GM23338 (cell line): ENCODE data around the gene ZSWIM3. TPM values are rescaled to one million over a fixed set of nuclear protein-coding genes. Genes with fewer than 3 reads are reported as not detected.

Experiments used
- ATAC-seq: fragments of 200-7000 bp; cut with Tn5 transposase; 3 replicates; pipeline ENCODE4 v1.9.1; 2020
- DNase-seq: peaks from one replicate; pipeline ENCODE4 v3.0.0-alpha.2; 2015; ENCODE audit warnings: low spot score
- H2AFZ ChIP-seq: fragments of 200-600 bp; sonication (generic); 2 replicates; pipeline ENCODE4 v1.8.0; 2016; ENCODE audit warnings: antibody characterized with exemption, mild to moderate bottlenecking, moderate library complexity
- H3F3A ChIP-seq: fragments of 200-600 bp; sonication (generic); replicated peaks from 2 replicates; pipeline ENCODE4 v1.8.0; 2017; ENCODE audit warnings: antibody characterized with exemption, mixed run types, low read depth
- H3K27ac ChIP-seq: fragments of 200-600 bp; sonication (generic); 2 replicates; pipeline ENCODE4 v1.6.1; 2016; ENCODE audit warnings: low read depth
- H3K27me3 ChIP-seq: fragments of 200-600 bp; sonication (generic); 2 replicates; pipeline ENCODE4 v1.8.0; 2016; ENCODE audit warnings: mild to moderate bottlenecking, mixed run types, moderate library complexity; ENCODE audit not compliant: insufficient read depth
- H3K36me3 ChIP-seq: fragments of 200-600 bp; sonication (generic); 2 replicates; pipeline ENCODE4 v1.8.0; 2016; ENCODE audit warnings: mild to moderate bottlenecking; ENCODE audit not compliant: insufficient read depth
- H3K4me1 ChIP-seq: fragments of 200-600 bp; sonication (generic); 2 replicates; pipeline ENCODE4 v1.8.0; 2016; ENCODE audit warnings: mild to moderate bottlenecking, moderate library complexity; ENCODE audit not compliant: insufficient read depth
- H3K4me2 ChIP-seq: fragments of 200-600 bp; sonication (generic); 2 replicates; pipeline ENCODE4 v1.7.1; 2017; ENCODE audit warnings: mixed run types
- H3K4me3 ChIP-seq: fragments of 200-600 bp; sonication (generic); 2 replicates; pipeline ENCODE4 v1.6.1; 2016; ENCODE audit warnings: mixed run types
- H3K79me2 ChIP-seq: fragments of 200-600 bp; sonication (generic); replicated peaks from 2 replicates; pipeline ENCODE4 v1.8.0; 2017; ENCODE audit warnings: mild to moderate bottlenecking; ENCODE audit not compliant: insufficient read depth
- H3K9me2 ChIP-seq: fragments of 200-600 bp; sonication (generic); 2 replicates; pipeline ENCODE4 v1.8.0; 2017; ENCODE audit not compliant: insufficient read depth
- H4K20me1 ChIP-seq: fragments of 200-600 bp; sonication (generic); replicated peaks from 2 replicates; pipeline ENCODE4 v1.8.0; 2017; ENCODE audit warnings: mild to moderate bottlenecking; ENCODE audit not compliant: insufficient read depth
- H3K27ac Mint-ChIP-seq: 2 replicates; pipeline ENCODE4 v1.8.0; 2020; ENCODE audit warnings: inconsistent platforms, mild to moderate bottlenecking, moderate library complexity, mixed read lengths
- H3K27me3 Mint-ChIP-seq: 3 replicates; pipeline ENCODE4 v1.8.0; 2022; ENCODE audit warnings: low read depth, mild to moderate bottlenecking, moderate library complexity, mixed read lengths, inconsistent platforms; ENCODE audit not compliant: insufficient read depth, poor library complexity
- H3K36me3 Mint-ChIP-seq: 3 replicates; pipeline ENCODE4 v1.8.0; 2021; ENCODE audit warnings: low read depth, mild to moderate bottlenecking, inconsistent platforms, moderate library complexity, mixed read lengths
- H3K4me1 Mint-ChIP-seq: 3 replicates; pipeline ENCODE4 v1.8.0; 2020; ENCODE audit warnings: mild to moderate bottlenecking, inconsistent platforms, mixed read lengths
- H3K4me3 Mint-ChIP-seq: 3 replicates; pipeline ENCODE4 v1.8.0; 2021; ENCODE audit warnings: moderate library complexity, mild to moderate bottlenecking, inconsistent platforms, mixed read lengths
- H3K9me3 Mint-ChIP-seq: 3 replicates; pipeline ENCODE4 v1.8.0; 2020; ENCODE audit warnings: moderate library complexity, mild to moderate bottlenecking, inconsistent platforms, mixed read lengths
- CREB1 ChIP-seq: fragments of 250-450 bp; sonication (Bioruptor Pico); IDR thresholded peaks from 2 replicates; pipeline ENCODE4 v1.5.0; 2020; ENCODE audit warnings: low read depth, mild to moderate bottlenecking, moderate library complexity
- CTCF ChIP-seq, 2 experiments: fragments of 200-600 bp in 1 of 2; sonication (generic) in 1 of 2; conservative IDR thresholded peaks; 2 replicates each; pipeline versions ENCODE4 v1.5.1 to v1.6.1; 2016 to 2017; ENCODE audit warnings: antibody characterized with exemption in 2 of 2, low read depth in 2 of 2, mild to moderate bottlenecking in 2 of 2, moderate library complexity in 1 of 2
- ETS1 ChIP-seq: IDR thresholded peaks from 2 replicates; pipeline ENCODE4 v1.6.1; 2016; ENCODE audit warnings: antibody characterized with exemption
- EZH2 ChIP-seq: fragments of 200-600 bp; sonication (generic); IDR thresholded peaks from one replicate; pipeline ENCODE4 v1.8.0; 2017; ENCODE audit warnings: antibody characterized with exemption, mild to moderate bottlenecking, low read depth; ENCODE audit not compliant: unreplicated experiment
- EZH2phosphoT487 ChIP-seq: fragments of 200-600 bp; sonication (generic); IDR thresholded peaks from one replicate; pipeline ENCODE4 v1.8.1; 2018; ENCODE audit warnings: antibody characterized with exemption; ENCODE audit not compliant: unreplicated experiment
- JUNB ChIP-seq: IDR thresholded peaks from one replicate; pipeline ENCODE4 v1.6.1; 2016; ENCODE audit warnings: antibody characterized with exemption; ENCODE audit not compliant: unreplicated experiment
- NANOG ChIP-seq: IDR thresholded peaks from 2 replicates; pipeline ENCODE4 v1.6.1; 2016; ENCODE audit warnings: antibody characterized with exemption, borderline replicate concordance
- POLR2AphosphoS5 ChIP-seq: IDR thresholded peaks from 2 replicates; pipeline ENCODE4 v1.6.1; 2016; ENCODE audit warnings: antibody characterized with exemption, low read depth
- REST ChIP-seq: IDR thresholded peaks from one replicate; pipeline ENCODE4 v1.6.1; 2018; ENCODE audit warnings: antibody characterized with exemption; ENCODE audit not compliant: unreplicated experiment
- STAT1 ChIP-seq: IDR thresholded peaks from one replicate; pipeline ENCODE4 v1.6.1; 2016; ENCODE audit warnings: antibody characterized with exemption; ENCODE audit not compliant: unreplicated experiment
- ZNF114 ChIP-seq: fragments of 250-450 bp; sonication (Bioruptor Pico); IDR thresholded peaks from 2 replicates; pipeline ENCODE4 v1.5.0; 2020; ENCODE audit warnings: mild to moderate bottlenecking, moderate library complexity
- ZNF331 ChIP-seq: fragments of 250-450 bp; sonication (Bioruptor Pico); IDR thresholded peaks from 2 replicates; pipeline ENCODE4 v1.5.0; 2020; ENCODE audit warnings: low read depth, mild to moderate bottlenecking, moderate library complexity
- polyA plus RNA-seq: library from polyadenylated mRNA; unstranded; fragments of >200 nt; fragmentation: Nextera tagmentation; extraction: Ambion mirVana; gene quantifications from 2 replicates; pipeline ENCODE4 v1.2.1, GENCODE V29; 2016
- total RNA-seq: library from RNA; depleted of rRNA; stranded (reverse); fragments of >200 nt; shearing (Covaris generic); gene quantifications from 2 replicates; pipeline ENCODE4 v1.2.3, GENCODE V29; 2014
- TF ChIP-seq, protein P1 (sequence below): fragments of 250-450 bp; sonication (Bioruptor Pico); IDR thresholded peaks from 2 replicates; pipeline ENCODE4 v1.5.0; 2020; ENCODE audit warnings: mild to moderate bottlenecking, moderate library complexity

ZSWIM3 gene
- total and polyA plus RNA-seq, 2 experiments from 2014 or later = 2.0 to 8.2 TPM

GRCh38 chr20:45853484-45853883 lies 3.9 kb upstream of the ZSWIM3 start:
- Histone ChIP-seq H3K9me2 (no peaks in the 10 kb centered on the region), H3K4me2 (peak overlapping the region; percentile 17), H2AFZ (no peak overlapping the region), H3F3A (no peaks in the 10 kb centered on the region), H4K20me1 (no peaks in the 10 kb centered on the region), H3K4me3 (0 out of 2 replicates have a peak overlapping the region, but pooled peaks have one; percentile 4), H3K79me2 (peaks cover 37% of the 10 kb centered on the region), H3K4me1 (peaks cover 39% of the 10 kb centered on the region), H3K27me3 (no peaks in the 10 kb centered on the region), H3K36me3 (peaks cover 4% of the 10 kb centered on the region; the same call in 1 of the 2 replicates), H3K27ac (peak overlapping the region; percentile 75)
- Mint-ChIP-seq H3K36me3 (peaks cover 32% of the 10 kb centered on the region), H3K9me3 (no peaks in the 10 kb centered on the region), H3K27me3 (peaks cover 14% of the 10 kb centered on the region), H3K4me3 (peak overlapping the region; percentile 58), H3K4me1 (peaks cover 48% of the 10 kb centered on the region), H3K27ac (peak overlapping the region; percentile 94)
- TF ChIP-seq JUNB = no peak
- no peak for TF ChIP-seq EZH2phosphoT487
- no peak for TF ChIP-seq ZNF114 (CRISPR knock-in tag)
- TF ChIP-seq ZNF331 (CRISPR knock-in tag) = no peak
- TF ChIP-seq POLR2AphosphoS5 = peak; percentile 26; the same call in 1 of the 2 replicates
- TF ChIP-seq STAT1 = no peak
- no peak for TF ChIP-seq ETS1
- no peak for TF ChIP-seq REST
- no peak for TF ChIP-seq CTCF (conservative IDR thresholded peaks at IDR 0.05; ENCODE audit: low read depth in 2 of 2)
- TF ChIP-seq CREB1 (CRISPR knock-in tag) = peak; percentile 53; the same call in 1 of the 2 replicates
- TF ChIP-seq EZH2 = no peak
- TF ChIP-seq, protein P1, sequence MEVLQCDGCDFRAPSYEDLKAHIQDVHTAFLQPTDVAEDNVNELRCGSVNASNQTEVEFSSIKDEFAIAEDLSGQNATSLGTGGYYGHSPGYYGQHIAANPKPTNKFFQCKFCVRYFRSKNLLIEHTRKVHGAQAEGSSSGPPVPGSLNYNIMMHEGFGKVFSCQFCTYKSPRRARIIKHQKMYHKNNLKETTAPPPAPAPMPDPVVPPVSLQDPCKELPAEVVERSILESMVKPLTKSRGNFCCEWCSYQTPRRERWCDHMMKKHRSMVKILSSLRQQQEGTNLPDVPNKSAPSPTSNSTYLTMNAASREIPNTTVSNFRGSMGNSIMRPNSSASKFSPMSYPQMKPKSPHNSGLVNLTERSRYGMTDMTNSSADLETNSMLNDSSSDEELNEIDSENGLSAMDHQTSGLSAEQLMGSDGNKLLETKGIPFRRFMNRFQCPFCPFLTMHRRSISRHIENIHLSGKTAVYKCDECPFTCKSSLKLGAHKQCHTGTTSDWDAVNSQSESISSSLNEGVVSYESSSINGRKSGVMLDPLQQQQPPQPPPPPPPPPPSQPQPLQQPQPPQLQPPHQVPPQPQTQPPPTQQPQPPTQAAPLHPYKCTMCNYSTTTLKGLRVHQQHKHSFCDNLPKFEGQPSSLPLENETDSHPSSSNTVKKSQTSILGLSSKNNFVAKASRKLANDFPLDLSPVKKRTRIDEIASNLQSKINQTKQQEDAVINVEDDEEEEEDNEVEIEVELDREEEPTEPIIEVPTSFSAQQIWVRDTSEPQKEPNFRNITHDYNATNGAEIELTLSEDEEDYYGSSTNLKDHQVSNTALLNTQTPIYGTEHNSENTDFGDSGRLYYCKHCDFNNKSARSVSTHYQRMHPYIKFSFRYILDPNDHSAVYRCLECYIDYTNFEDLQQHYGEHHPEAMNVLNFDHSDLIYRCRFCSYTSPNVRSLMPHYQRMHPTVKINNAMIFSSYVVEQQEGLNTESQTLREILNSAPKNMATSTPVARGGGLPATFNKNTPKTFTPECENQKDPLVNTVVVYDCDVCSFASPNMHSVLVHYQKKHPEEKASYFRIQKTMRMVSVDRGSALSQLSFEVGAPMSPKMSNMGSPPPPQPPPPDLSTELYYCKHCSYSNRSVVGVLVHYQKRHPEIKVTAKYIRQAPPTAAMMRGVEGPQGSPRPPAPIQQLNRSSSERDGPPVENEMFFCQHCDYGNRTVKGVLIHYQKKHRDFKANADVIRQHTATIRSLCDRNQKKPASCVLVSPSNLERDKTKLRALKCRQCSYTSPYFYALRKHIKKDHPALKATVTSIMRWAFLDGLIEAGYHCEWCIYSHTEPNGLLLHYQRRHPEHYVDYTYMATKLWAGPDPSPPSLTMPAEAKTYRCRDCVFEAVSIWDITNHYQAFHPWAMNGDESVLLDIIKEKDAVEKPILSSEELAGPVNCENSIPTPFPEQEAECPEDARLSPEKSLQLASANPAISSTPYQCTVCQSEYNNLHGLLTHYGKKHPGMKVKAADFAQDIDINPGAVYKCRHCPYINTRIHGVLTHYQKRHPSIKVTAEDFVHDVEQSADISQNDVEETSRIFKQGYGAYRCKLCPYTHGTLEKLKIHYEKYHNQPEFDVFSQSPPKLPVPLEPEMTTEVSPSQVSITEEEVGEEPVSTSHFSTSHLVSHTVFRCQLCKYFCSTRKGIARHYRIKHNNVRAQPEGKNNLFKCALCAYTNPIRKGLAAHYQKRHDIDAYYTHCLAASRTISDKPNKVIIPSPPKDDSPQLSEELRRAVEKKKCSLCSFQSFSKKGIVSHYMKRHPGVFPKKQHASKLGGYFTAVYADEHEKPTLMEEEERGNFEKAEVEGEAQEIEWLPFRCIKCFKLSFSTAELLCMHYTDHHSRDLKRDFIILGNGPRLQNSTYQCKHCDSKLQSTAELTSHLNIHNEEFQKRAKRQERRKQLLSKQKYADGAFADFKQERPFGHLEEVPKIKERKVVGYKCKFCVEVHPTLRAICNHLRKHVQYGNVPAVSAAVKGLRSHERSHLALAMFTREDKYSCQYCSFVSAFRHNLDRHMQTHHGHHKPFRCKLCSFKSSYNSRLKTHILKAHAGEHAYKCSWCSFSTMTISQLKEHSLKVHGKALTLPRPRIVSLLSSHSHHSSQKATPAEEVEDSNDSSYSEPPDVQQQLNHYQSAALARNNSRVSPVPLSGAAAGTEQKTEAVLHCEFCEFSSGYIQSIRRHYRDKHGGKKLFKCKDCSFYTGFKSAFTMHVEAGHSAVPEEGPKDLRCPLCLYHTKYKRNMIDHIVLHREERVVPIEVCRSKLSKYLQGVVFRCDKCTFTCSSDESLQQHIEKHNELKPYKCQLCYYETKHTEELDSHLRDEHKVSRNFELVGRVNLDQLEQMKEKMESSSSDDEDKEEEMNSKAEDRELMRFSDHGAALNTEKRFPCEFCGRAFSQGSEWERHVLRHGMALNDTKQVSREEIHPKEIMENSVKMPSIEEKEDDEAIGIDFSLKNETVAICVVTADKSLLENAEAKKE (CRISPR knock-in tag) = no peak
- TF ChIP-seq NANOG = peak; percentile 96
- peak; percentile 87 for DNase-seq
- ATAC-seq = peak; percentile 7
